ENCODE measurements around the gene FOXN3. TPM values are rescaled to one million over a fixed set of nuclear protein-coding genes. Genes with fewer than 3 reads are reported as not detected.
A peak's percentile ranks its signal among the peaks of the same experiment; 100 is the strongest.
"Not testable (repeated sequence)": the region's sequence is repeated elsewhere in the genome, so short reads cannot be mapped to it uniquely, and the experiment has no call there.

Gene FOXN3
- total RNA-seq, 2 donors from 2014 or later = 115 to 119 TPM

DNA sequence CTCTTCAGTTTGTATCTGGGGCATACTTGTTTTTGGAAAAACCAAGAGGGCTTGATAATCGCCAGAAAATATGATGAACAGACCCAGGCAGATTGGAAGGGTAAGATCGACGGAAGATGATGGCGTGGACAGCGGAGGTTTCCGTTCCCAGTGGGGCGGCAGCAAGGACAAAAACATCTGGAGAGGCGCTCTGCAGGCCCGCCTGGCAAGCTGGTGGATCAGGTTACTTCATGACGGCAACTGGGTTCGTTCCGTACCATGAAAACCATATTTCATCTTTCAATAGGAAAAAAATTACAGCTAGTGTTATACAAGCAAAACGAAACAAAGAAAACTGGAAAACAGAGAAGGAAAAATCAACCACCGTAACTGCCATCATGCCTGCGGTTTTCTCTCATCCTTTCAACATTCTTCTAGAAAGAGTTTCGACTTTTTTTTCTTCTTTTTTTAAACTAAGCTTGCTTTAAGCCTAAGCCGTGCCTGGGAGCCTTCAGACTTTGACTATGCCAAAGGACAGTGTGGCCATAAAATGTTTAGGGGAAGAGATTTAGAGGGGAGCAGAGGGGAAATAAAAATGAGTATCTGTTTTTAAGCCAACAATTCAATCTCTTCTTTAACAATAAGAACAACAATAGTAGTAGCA, 210.5 kb downstream of the FOXN3 start:
- ATAC-seq (no peak), DNase-seq (no peak)
- intact Hi-C loops (cut with DNase I) = no loop called here

DNA sequence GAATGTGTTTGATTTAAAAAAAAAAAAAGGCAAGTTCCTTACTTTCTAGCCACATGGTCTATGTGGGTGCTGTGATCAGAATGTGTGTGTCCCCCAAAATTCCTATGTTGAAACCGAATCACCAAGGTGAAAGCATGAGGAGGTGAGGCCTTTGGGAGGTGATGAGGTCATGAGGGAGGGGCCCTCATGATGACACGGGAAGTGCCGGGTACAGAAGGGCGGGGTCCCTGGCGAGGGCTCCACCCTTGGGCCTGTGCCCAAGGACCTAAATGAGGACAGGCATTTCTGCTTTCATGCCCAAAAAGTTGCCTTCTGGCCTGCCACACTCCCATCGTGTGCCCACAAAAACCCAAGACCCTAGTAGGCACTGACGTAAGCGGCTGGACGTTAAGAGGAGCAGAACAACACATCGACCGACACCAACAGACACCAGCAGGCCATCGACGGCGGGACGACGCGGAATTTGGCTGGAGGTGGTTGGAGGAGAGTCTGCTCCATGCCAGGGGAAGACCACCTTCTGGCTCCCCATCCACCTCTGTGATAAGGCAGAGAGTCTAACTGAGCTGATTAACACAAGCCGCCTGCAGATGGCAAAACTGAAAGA, 211.8 kb downstream of the FOXN3 start:
- ATAC-seq (no peak), DNase-seq (no peak)
- intact Hi-C loops (cut with DNase I) = no loop called here

DNA sequence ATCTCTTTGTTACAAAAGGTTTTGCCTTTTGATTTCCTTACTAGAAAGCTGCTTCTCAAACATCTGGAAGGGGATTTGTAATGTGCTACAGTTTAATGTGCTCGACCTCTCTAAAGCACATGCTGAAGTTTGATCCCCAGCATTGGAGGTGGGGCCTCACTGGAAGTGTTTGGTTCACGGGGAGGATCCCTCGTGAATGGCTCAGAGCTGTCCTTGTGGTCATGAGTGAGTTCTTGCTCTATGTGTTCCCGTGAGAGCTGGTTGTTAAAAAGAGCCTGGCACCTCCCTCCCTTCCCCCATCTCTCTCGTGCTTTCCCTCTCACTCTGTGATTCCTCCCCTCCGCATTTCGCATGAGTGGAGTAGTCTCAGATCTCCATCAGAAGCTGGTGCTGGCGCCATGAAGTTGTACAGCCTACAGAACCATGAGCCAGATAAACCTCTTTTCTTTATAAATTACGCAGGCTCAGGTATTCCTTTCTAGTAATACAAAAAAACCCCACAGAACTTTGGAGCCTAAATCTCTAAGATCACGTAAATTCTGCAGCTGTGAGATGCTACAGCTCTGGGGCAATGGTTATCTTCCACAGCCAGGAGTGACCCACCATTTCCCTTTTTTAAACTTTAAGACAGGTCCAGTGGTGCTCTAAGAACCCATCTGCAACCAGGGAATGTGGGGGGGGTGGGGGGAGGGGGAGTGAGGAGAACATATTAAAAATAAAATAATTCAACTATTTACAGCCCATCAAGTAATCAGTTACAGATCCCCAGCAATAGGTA, 214.4 kb downstream of the FOXN3 start:
- DNase-seq (no peak), ATAC-seq (no peak)
- intact Hi-C loops (cut with DNase I) = no loop called here

DNA sequence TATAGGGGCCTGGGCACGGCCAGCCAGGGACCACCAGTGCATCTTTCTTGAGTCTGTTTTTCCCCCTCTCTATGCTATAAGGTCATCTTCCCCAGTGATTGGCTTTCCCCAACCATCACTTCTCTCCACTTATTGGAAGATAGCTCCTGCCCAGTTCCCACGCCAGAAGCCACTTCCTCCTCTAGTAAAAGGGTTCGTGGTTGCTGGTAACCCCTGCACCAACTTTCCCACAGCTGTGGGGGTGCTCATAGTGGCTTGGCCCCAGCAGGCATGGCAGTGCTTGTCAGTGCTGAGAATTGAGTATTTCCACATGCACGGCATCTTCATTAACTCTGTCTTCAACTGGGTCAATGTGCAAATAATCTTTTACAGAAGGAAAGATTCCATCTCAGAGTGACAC, 215.4 kb downstream of the FOXN3 start:
- ATAC-seq (no peak), DNase-seq (no peak)
- intact Hi-C loops (cut with DNase I) = no loop called here

DNA sequence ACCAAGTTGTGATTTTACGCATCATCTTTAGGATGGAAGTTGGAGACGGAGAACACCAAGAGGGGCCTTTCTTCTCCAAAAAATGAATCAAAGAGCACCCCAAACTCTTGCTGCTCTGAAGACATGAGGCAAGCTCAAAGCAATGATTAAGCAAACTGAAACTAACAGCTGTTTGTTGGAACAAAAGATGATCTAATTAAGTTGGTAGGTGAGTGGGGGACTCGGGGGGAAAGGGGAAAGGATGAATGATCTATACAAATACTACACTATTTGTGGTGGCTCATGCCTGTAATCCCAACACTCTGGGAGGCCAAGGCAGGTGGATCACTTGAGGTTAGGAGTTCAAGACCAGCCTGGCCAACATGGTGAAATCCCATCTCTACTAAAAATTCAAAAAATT, 217.7 kb downstream of the FOXN3 start:
- intact Hi-C loops (cut with DNase I); DNase-seq; ATAC-seq: not testable (repeated sequence)

DNA sequence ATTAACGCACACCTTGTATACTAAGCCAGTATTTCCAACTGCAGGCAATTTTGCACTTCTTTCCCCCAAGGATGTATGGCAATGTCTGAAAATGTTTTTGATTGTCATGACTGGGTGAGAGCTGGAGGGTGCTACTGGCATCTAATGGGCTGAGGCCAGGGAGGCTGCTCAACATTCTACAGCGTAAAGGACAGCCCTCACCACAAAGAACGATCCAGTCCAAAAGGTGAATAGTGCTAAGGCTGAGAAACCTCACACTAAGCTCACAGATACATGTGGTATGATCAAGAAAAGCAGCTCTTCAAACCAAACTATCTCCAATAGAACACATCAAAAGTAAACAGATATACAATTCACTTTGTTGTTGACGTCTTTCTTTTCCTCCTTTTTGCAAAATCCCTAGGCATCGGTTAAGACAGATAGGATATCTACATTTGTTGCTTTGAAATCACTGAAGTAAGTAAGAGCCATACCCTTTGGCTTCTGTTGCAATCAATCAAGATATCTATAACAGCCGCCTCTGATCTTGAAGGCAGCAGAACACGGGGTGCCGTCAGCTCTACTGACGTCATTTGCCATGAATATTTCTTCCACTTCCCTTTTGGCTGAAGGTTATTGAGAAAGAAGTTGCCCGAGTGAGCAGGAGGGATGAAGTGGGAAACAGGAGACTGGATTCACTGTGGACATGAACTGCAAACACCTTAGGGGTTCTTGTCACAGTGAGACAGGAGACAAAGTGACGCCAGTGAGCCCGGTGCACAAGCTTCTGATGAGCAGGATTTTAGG, 218.3 kb downstream of the FOXN3 start:
- ATAC-seq (peak; percentile 44 to 74), DNase-seq (no peak)
- intact Hi-C loops (cut with DNase I) = no loop called here

DNA sequence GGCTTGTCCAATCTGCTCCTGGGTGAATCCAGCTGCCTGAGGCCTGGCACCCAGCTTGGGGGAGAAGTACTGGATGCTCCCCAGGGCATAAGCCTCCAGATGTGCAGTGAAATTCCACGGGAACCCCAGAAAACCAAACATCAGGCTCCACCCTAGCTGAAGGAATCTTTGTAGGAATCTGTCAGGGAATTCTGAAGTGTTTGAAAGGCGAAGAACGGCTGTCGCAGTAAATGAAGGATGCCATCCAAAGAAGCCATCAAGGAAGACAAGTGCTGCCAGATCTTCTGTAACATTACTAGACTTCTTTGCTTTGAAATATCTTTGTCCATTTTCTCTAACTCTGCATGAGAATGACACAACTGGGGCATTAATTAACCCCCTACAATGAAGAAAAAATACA, 219.4 kb downstream of the FOXN3 start:
- ATAC-seq (no peak), DNase-seq (no peak)
- intact Hi-C loops (cut with DNase I) = no loop called here

DNA sequence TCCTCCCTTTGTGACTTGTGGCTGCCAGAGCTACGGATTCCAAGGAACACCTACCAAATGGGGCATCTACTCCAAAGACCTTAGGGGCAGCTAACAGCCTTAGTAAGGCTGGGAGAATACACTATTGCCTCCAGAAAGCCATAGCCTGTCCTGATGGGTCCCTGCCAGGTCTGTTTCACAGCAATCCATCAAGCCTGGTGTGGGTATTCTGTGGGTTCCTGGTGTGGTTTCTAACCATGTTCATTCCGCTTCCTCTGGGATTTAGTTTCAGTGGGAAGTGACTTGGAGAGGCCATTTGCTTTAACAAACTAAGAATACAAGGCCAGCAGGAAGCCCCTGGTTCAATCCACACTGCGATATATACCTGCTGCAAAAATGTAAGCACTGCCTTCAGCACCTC, 220.5 kb downstream of the FOXN3 start:
- ATAC-seq (no peak), DNase-seq (no peak)
- intact Hi-C loops (cut with DNase I) = no loop called here

DNA sequence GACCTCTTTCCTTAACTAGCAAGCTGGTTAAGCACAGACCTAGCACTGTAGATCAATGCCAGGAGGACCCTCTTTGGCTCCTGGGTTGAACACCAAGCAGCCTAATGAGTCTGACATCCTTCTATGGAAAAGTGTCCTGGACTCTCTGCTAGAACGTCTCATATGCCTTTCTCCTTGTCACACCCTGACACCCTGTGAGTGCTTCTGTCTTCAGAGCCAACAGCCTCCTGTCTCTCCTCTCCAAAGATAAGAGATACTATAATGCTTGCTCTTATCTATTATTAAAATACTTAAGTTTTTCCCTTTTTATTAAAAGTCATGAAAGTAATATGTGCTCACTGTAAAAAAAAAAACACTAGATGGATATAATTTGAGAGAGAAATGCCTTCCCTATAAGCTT, 222.7 kb downstream of the FOXN3 start:
- ATAC-seq (no peak), DNase-seq (no peak)
- intact Hi-C loops (cut with DNase I) = no loop called here

DNA sequence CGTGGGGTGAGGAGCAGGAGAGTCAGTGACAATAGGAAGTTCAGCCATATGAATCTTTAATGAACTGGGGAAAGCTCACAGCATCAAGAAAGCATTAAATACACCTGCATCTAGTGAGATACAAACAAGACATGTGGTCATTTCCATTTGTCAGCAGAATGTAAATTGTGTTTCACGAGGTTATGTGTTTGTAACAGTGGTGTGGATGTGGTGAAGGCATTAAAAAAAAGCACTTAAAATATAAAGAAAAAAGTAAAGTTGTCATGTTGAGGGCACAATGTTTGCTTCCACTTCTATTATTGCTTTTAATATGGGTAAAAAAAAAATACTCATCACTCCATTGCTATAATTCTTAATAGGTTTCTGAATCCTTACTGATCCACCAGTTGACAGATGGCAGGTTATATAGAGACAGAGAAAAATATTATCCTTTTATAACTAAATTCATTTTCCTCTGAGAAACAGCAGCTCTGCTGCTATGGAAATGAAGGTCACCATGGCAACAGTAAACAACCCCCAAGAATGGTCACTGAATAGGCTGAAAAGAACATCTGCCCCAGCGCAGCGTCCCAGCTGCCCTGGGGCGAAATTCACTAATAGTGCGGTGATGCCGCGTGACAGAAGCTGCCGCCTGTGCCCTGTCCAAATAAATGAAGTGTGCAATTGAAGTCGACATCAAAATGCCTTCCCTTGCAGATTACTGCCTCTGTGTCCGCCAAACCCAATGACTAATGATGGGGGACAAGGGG, 226.1 kb downstream of the FOXN3 start:
- intact Hi-C loops (cut with DNase I) = no loop called here
- ATAC-seq (no peak), DNase-seq (no peak)

DNA sequence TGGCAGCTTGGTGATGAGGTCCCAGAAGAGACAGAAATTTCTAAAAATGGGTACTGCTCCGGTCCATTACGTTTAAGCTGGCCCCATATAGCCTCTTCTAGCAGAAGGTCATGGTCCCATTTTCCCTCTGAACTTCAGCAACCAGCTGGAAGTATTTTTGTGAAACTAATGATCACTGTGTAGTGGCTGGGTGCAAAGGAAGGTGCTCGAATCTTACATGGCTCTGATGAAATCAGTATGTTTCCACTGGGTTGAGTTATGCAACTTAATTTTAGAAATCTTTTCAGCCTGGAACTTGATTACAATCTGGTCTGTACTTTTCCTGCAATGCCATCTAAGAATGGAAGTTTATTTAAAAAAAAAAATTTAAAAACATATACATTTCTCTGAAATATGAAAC, 228.5 kb downstream of the FOXN3 start:
- ATAC-seq (no peak), DNase-seq (no peak)
- intact Hi-C loops (cut with DNase I) = loop anchor here in 1 of 2 donors (10.0 kb wide), 1 partner anchor 226 kb away; the partner anchor contains the start of gene FOXN3

DNA sequence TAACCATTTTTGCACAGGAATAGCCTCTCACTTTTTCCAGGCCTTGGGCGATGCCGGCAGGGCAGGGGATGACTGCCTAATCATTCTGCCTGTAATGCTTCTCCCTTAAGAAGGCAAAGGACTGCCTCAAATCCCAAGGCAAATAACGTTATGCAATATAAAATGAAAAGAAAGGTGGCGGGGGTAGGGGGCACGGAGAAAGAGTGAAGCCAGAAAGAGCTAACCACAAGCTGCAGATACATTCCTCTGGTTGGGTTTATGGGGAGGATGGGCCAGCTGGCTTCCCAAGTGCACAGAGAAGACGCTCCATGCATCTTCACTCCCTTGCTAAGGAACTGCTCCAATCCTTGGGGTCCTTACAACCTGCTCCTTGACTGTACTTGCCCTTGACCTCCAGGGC, 229.5 kb downstream of the FOXN3 start:
- intact Hi-C loops (cut with DNase I) = loop anchor here in 1 of 2 donors (10.0 kb wide), 1 partner anchor 227 kb away; the partner anchor contains the start of gene FOXN3

DNA sequence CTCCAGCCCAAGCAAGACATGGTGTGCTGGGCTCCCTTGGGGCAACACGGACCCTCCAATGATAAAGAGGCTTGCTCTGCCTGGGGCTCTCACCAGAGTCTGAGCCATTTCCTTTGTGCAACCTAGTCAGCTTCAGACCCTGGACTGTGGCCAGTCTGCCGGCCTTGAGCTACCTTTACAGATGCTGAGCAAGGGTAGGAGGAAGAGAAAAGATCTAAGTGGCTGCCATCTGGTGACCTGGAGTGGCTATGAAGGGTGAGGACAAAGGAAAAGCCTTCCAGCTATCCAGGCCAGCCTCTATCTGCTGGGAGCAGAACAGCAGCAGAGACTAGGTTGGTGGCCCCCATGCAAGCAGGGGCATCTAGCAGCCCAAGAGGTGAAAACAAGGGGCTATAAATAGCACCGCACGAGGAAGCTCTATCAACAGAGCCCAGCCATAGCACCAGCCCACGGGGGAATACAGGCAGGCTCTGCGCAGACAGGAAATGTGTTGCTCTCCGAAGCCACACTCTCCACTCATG, 230.1 kb downstream of the FOXN3 start:
- intact Hi-C loops (cut with DNase I) = loop anchor here in 1 of 2 donors (10.0 kb wide), 1 partner anchor 228 kb away; the partner anchor contains the start of gene FOXN3
- ATAC-seq (peak; percentile 35 to 52), DNase-seq (no peak)

More for the DNA sequence above, 229.5 kb downstream of the FOXN3 start:
- ATAC-seq (no peak), DNase-seq (no peak)

DNA sequence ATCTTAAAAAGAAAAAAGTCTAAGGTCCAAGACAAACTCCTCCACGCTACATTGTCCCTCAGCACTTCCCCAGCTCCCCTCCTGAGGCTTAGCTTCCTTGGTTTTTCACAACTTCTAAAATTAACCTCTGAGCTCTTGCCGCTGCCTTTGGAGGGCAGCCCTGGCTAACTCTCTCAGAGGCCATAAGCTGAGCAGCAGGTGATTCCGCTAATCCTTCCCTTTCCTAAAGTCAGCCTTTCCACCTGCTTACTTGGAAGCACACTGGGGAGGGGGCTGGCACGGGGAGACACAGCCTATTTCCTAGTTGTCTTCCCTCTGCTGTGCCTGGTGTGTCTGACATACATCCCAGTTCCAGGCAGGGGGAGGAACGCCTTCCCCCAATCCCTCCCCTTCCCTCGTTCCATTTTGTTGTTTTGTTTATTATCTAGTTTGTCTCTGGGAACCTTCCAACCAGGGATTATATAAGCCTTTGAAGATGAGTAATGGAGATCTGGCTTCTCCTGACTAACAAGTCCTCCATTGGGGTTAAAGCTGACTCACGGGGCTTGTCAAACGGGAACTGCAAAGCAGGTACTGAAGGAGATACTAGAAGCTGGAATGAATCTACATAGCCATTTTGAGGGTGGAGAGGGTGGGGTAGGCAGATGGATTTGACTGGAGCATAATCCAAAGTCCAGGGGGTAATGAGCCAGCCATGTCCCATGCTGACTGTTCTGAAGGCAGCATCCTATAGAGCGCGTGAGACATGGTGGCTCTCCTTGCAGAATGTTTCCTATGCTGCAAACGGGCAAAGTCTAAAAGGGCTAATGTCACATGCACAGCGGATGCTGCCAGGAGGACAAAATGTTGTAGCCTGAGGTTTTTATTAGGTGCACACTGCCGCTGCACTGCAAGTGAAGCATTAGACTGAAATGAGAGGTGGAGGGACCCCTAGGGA, 230.8 kb downstream of the FOXN3 start:
- ATAC-seq = peak; percentile 53 to 82
- intact Hi-C loops (cut with DNase I) = loop anchor here in 1 of 2 donors (10.0 kb wide), 1 partner anchor 229 kb away; the partner anchor contains the start of gene FOXN3
- no peak for DNase-seq

DNA sequence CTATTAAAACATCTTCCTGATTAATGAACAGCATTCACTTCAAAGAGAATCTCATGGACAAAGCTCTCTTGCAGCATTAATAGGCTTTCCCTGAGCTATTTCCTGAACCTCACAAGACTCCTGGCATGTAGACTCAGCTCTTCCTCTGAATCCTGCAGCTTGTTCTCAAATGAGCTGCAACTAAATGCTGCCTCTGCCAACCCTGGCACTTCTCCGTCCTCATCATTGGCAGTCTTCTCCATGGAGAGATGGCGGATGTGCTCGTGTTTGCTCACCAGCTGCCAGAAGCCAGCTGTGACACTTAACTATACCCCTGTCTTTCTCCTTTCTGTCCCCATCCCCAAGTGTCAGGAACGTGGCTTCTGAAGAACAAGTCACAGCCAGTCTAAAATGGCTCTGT, 232.1 kb downstream of the FOXN3 start:
- intact Hi-C loops (cut with DNase I) = loop anchor here in 1 of 2 donors (10.0 kb wide), 1 partner anchor 230 kb away; the partner anchor contains the start of gene FOXN3
- no peak for DNase-seq
- ATAC-seq = peak; percentile 45 to 68

DNA sequence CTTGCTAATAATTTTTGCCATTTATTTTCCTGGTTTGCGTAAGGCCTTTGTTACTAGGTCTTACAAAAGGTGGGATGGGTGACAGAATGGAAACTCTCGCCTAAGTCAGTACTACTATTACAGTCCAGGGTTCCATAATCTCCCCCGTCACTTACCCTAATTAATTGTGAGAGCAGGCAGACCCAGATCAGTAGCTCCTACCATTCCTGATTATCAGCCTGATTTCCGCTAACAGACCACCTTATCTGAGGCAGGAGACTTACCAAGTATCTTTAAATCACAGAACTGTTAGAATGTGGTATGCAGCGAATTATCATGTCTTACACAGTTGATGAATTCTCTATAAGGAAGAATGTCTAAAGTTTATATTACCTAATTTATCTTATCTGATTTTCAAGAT, 234.7 kb downstream of the FOXN3 start:
- ATAC-seq (no peak), DNase-seq (no peak)
- intact Hi-C loops (cut with DNase I) = loop anchor here in 1 of 2 donors (10.0 kb wide), 1 partner anchor 232 kb away; the partner anchor contains the start of gene FOXN3

DNA sequence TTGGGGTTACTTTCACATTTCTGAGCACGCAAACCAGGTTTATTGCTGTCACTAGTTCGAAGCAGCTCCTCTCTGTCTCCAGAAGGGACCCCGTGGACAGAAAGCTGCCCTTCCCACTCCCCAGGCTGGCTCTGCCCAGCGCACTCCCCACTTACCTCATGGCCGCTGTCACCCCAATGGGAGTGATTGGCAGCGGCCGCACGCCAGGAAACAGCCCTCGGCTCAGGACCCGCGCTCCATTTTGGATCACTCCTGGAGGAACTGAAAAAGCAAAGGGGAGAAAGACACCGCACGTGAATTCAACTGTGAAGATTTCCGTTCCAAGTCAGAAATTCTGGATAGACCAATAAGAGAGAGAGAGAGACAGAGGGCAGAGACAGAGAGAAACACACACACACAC, 236.5 kb downstream of the FOXN3 start:
- intact Hi-C loops (cut with DNase I) = loop anchor here in 1 of 2 donors (10.0 kb wide), 1 partner anchor 234 kb away; the partner anchor contains the start of gene FOXN3
- ATAC-seq (no peak), DNase-seq (no peak)
